Nephron (organoid): ENCODE data around the gene E2F6.

Experiments
- H3K27ac Mint-ChIP-seq, 3 experiments: 2 replicates each; pipeline ENCODE4 v1.8.0; 2020; ENCODE audit warnings: mixed read lengths in 3 of 3, mild to moderate bottlenecking in 2 of 3, moderate library complexity in 1 of 3
- H3K27me3 Mint-ChIP-seq: 2 replicates; pipeline ENCODE4 v1.8.0; 2021; ENCODE audit warnings: low read depth, mild to moderate bottlenecking, moderate library complexity, mixed read lengths
- H3K36me3 Mint-ChIP-seq: 2 replicates; pipeline ENCODE4 v1.8.0; 2020; ENCODE audit warnings: low read depth, mixed read lengths
- H3K4me1 Mint-ChIP-seq: 2 replicates; pipeline ENCODE4 v1.8.0; 2020; ENCODE audit warnings: mixed read lengths
- H3K4me3 Mint-ChIP-seq, 3 experiments: 2 replicates each; pipeline ENCODE4 v1.8.0; 2020; ENCODE audit warnings: mild to moderate bottlenecking in 3 of 3, mixed read lengths in 3 of 3, moderate library complexity in 2 of 3
- H3K9me3 Mint-ChIP-seq: 2 replicates; pipeline ENCODE4 v1.8.0; 2020; ENCODE audit warnings: mixed read lengths
- CTCF ChIP-seq, 3 experiments: fragments of 200-600 bp; sonication (generic); IDR thresholded peaks; one replicate each; pipeline ENCODE4 v1.5.0; 2021; ENCODE audit warnings: antibody characterized with exemption in 3 of 3; ENCODE audit not compliant: unreplicated experiment in 3 of 3

Gene E2F6

GRCh38 chr2:11465485-11466306 lies at the start of gene E2F6:
Gene E2F6, minus strand, starts transcription at chr2:11466161. Its CDS starts 282 bp downstream, at chr2:11465879.
- H3K9me3 Mint-ChIP-seq: no peaks in the 10 kb centered on the region
- no peaks in the 10 kb centered on the region for H3K27me3 Mint-ChIP-seq
- peak within 1 kb of the TSS; percentile 86 to 96 (median 95) for H3K4me3 Mint-ChIP-seq
- H3K36me3 Mint-ChIP-seq: peaks cover 23% of the 10 kb centered on the region
- peak within 1 kb of the TSS; percentile 89 to 97 (median 95) for H3K27ac Mint-ChIP-seq
- TF ChIP-seq CTCF (IDR thresholded peaks at IDR 0.05; ENCODE audit: unreplicated experiment in 3 of 3): no peak
- H3K4me1 Mint-ChIP-seq: peaks cover 42% of the 10 kb centered on the region

GRCh38 chr2:11515490-11515981 lies 49.6 kb upstream of the E2F6 start:
- Mint-ChIP-seq H3K4me1 (no peaks in the 10 kb centered on the region), H3K27me3 (no peaks in the 10 kb centered on the region), H3K9me3 (peaks cover 3% of the 10 kb centered on the region), H3K4me3 (no peak overlapping the region), H3K36me3 (peaks cover 13% of the 10 kb centered on the region), H3K27ac (no peak overlapping the region)
- TF ChIP-seq CTCF (IDR thresholded peaks at IDR 0.05; ENCODE audit: unreplicated experiment in 3 of 3): no peak

- Mint-ChIP-seq H3K4me1 (no peaks in the 10 kb centered on the region), H3K9me3 (no peaks in the 10 kb centered on the region), H3K4me3 (no peak overlapping the region), H3K27ac (no peak overlapping the region), H3K27me3 (no peaks in the 10 kb centered on the region), H3K36me3 (peaks cover 10% of the 10 kb centered on the region)
- no peak for TF ChIP-seq CTCF (IDR thresholded peaks at IDR 0.05; ENCODE audit: unreplicated experiment in 3 of 3)
Measured at GRCh38 chr2:11514904-11515303, 48.9 kb upstream of the E2F6 start.

GRCh38 chr2:11514081-11514730 lies 48.2 kb upstream of the E2F6 start:
- H3K4me3 Mint-ChIP-seq: no peak overlapping the region
- no peaks in the 10 kb centered on the region for H3K4me1 Mint-ChIP-seq
- no peaks in the 10 kb centered on the region for H3K9me3 Mint-ChIP-seq
- no peak for TF ChIP-seq CTCF (IDR thresholded peaks at IDR 0.05; ENCODE audit: unreplicated experiment in 3 of 3)
- no peaks in the 10 kb centered on the region for H3K27me3 Mint-ChIP-seq
- no peak overlapping the region for H3K27ac Mint-ChIP-seq
- peaks cover 10% of the 10 kb centered on the region for H3K36me3 Mint-ChIP-seq

- Mint-ChIP-seq H3K4me1 (peaks cover 1% of the 10 kb centered on the region), H3K4me3 (no peak overlapping the region), H3K9me3 (no peaks in the 10 kb centered on the region), H3K27me3 (no peaks in the 10 kb centered on the region), H3K36me3 (peaks cover 10% of the 10 kb centered on the region), H3K27ac (no peak overlapping the region)
- TF ChIP-seq CTCF (IDR thresholded peaks at IDR 0.05; ENCODE audit: unreplicated experiment in 3 of 3): no peak
Measured at GRCh38 chr2:11513319-11513718, 47.4 kb upstream of the E2F6 start.
